WTC11 (cell line): ENCODE measurements around the gene MAP2K1. TPM values are rescaled to one million over a fixed set of nuclear protein-coding genes. Genes with fewer than 3 reads are reported as not detected.

Source experiments
- ATAC-seq: fragments of 200-7000 bp; cut with Tn5 transposase; 2 replicates; pipeline ENCODE4 v1.10.0; 2021; ENCODE audit warnings: mild to moderate bottlenecking, moderate library complexity
- CTCF ChIA-PET: fragments of 300-600 bp; sonication (Branson Sonifier 250); formaldehyde crosslinking; loops from one replicate; lab custom pipeline; 2021; ENCODE audit warnings: antibody characterized with exemption; lab: Charles Lee
- POLR2A ChIA-PET: fragments of 350-600 bp; sonication (Branson Sonifier 250); formaldehyde crosslinking; loops from one replicate; lab custom pipeline; 2021; ENCODE audit warnings: antibody characterized with exemption; lab: Charles Lee
- DNase-seq: peaks from one replicate; pipeline ENCODE4 v3.0.0; 2021; ENCODE audit warnings: low spot score
- H3K27ac Mint-ChIP-seq: 2 replicates; pipeline ENCODE4 v1.8.0; 2021; ENCODE audit warnings: mixed read lengths
- H3K27me3 Mint-ChIP-seq: 2 replicates; pipeline ENCODE4 v1.8.0; 2021; ENCODE audit warnings: low read depth, mild to moderate bottlenecking, moderate library complexity, mixed read lengths
- H3K36me3 Mint-ChIP-seq: 2 replicates; pipeline ENCODE4 v1.8.0; 2021; ENCODE audit warnings: mixed read lengths
- H3K4me1 Mint-ChIP-seq: 2 replicates; pipeline ENCODE4 v1.8.0; 2022; ENCODE audit warnings: mixed read lengths
- H3K4me3 Mint-ChIP-seq: 2 replicates; pipeline ENCODE4 v1.8.0; 2021; ENCODE audit warnings: mild to moderate bottlenecking, moderate library complexity, mixed read lengths
- H3K9me3 Mint-ChIP-seq: 2 replicates; pipeline ENCODE4 v1.8.0; 2021; ENCODE audit warnings: mixed read lengths
- CREM ChIP-seq: sonication (generic); formaldehyde crosslinking; IDR thresholded peaks from 2 replicates; pipeline ENCODE4 v1.8.1; 2022; ENCODE audit warnings: mild to moderate bottlenecking, missing genetic modification reagents, moderate library complexity
- EMX1 ChIP-seq: fragments of 250-450 bp; sonication (Bioruptor Pico); IDR thresholded peaks from 2 replicates; pipeline ENCODE4 v1.8.0; 2021; ENCODE audit warnings: mild to moderate bottlenecking
- FOXJ3 ChIP-seq: sonication (generic); formaldehyde crosslinking; IDR thresholded peaks from 2 replicates; pipeline ENCODE4 v1.9.0; 2021; ENCODE audit warnings: missing genetic modification reagents, mild to moderate bottlenecking, borderline replicate concordance
- GRHL2 ChIP-seq: fragments of 250-450 bp; sonication (Bioruptor Pico); IDR thresholded peaks from 2 replicates; pipeline ENCODE4 v1.8.0; 2022; ENCODE audit warnings: mild to moderate bottlenecking, moderate library complexity; ENCODE audit not compliant: insufficient replicate concordance, severe bottlenecking
- HMGA2 ChIP-seq: fragments of 250-450 bp; sonication (Bioruptor Pico); IDR thresholded peaks from 2 replicates; pipeline ENCODE4 v1.4.0; 2021; ENCODE audit warnings: mild to moderate bottlenecking, moderate library complexity
- IRF2 ChIP-seq: sonication (generic); formaldehyde crosslinking; IDR thresholded peaks from 2 replicates; pipeline ENCODE4 v1.8.0; 2022; ENCODE audit warnings: low read depth, missing genetic modification reagents, borderline replicate concordance
- KAT7 ChIP-seq: sonication (generic); formaldehyde crosslinking; IDR thresholded peaks from 2 replicates; pipeline ENCODE4 v1.8.1; 2023; ENCODE audit warnings: missing genetic modification reagents, mild to moderate bottlenecking, borderline replicate concordance
- NFE2L1 ChIP-seq: sonication (generic); formaldehyde crosslinking; IDR thresholded peaks from 2 replicates; pipeline ENCODE4 v1.8.1; 2023; ENCODE audit warnings: missing genetic modification reagents
- NR3C1 ChIP-seq: sonication (generic); formaldehyde crosslinking; conservative IDR thresholded peaks from 2 replicates; pipeline ENCODE4 v1.8.1; 2023; ENCODE audit warnings: low read depth, mild to moderate bottlenecking, missing genetic modification reagents
- TEAD1 ChIP-seq: sonication (generic); formaldehyde crosslinking; IDR thresholded peaks from 2 replicates; pipeline ENCODE4 v1.8.0; 2022; ENCODE audit warnings: mild to moderate bottlenecking, missing genetic modification reagents
- ZNF138 ChIP-seq: sonication (generic); formaldehyde crosslinking; conservative IDR thresholded peaks from 2 replicates; pipeline ENCODE4 v1.8.1; 2022; ENCODE audit warnings: mild to moderate bottlenecking, moderate library complexity, missing genetic modification reagents
- ZNF219 ChIP-seq: sonication (generic); formaldehyde crosslinking; IDR thresholded peaks from 2 replicates; pipeline ENCODE4 v1.8.0; 2023; ENCODE audit warnings: missing genetic modification reagents, mild to moderate bottlenecking, borderline replicate concordance
- total RNA-seq: library from RNA; stranded (reverse); gene quantifications from 3 replicates; pipeline ENCODE4 v1.2.3, GENCODE V29; 2021
- TF ChIP-seq, protein P1 (sequence below): sonication (generic); formaldehyde crosslinking; IDR thresholded peaks from 2 replicates; pipeline ENCODE4 v1.8.0; 2022; ENCODE audit warnings: mild to moderate bottlenecking, missing genetic modification reagents
- TF ChIP-seq, protein P2 (sequence below): sonication (generic); formaldehyde crosslinking; IDR thresholded peaks from 2 replicates; pipeline ENCODE4 v1.8.0; 2022; ENCODE audit warnings: mild to moderate bottlenecking, missing genetic modification reagents
- TF ChIP-seq, protein P3 (sequence below): fragments of 250-450 bp; sonication (Bioruptor Pico); IDR thresholded peaks from 2 replicates; pipeline ENCODE4 v1.9.0; 2021; ENCODE audit warnings: mild to moderate bottlenecking
- TF ChIP-seq, protein P4 (sequence below): sonication (generic); formaldehyde crosslinking; IDR thresholded peaks from 2 replicates; pipeline ENCODE4 v1.8.1; 2022; ENCODE audit warnings: low read depth, missing genetic modification reagents, borderline replicate concordance
- TF ChIP-seq, protein P5 (sequence below): sonication (generic); formaldehyde crosslinking; IDR thresholded peaks from 2 replicates; pipeline ENCODE4 v1.8.1; 2023; ENCODE audit warnings: mild to moderate bottlenecking, missing genetic modification reagents, borderline replicate concordance

The MAP2K1 gene
- total RNA-seq, 1 experiment from 2014 or later, result 93.0 TPM

DNA sequence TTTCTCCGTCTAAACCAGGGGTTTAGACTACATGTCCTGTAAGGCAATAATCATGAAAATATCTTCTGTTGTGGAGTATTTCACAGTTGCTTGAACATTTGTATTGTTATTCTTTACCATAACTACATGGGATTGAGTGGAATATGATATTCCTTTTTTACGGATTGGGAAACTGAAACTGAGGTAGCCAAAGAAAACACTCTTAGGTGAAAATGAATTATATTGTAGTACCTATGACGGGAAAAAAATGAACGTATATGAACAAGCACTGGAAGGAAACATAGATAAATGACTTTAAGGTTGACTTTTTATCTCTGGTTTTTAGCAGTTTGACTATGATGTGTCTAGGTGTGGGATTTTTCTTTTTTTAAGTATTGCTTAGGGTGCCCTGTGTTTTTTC lies 35.6 kb downstream of the MAP2K1 start (continued):
- TF ChIP-seq, protein P1, sequence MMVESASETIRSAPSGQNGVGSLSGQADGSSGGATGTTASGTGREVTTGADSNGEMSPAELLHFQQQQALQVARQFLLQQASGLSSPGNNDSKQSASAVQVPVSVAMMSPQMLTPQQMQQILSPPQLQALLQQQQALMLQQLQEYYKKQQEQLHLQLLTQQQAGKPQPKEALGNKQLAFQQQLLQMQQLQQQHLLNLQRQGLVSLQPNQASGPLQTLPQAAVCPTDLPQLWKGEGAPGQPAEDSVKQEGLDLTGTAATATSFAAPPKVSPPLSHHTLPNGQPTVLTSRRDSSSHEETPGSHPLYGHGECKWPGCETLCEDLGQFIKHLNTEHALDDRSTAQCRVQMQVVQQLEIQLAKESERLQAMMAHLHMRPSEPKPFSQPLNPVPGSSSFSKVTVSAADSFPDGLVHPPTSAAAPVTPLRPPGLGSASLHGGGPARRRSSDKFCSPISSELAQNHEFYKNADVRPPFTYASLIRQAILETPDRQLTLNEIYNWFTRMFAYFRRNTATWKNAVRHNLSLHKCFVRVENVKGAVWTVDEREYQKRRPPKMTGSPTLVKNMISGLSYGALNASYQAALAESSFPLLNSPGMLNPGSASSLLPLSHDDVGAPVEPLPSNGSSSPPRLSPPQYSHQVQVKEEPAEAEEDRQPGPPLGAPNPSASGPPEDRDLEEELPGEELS, result no peak

DNA sequence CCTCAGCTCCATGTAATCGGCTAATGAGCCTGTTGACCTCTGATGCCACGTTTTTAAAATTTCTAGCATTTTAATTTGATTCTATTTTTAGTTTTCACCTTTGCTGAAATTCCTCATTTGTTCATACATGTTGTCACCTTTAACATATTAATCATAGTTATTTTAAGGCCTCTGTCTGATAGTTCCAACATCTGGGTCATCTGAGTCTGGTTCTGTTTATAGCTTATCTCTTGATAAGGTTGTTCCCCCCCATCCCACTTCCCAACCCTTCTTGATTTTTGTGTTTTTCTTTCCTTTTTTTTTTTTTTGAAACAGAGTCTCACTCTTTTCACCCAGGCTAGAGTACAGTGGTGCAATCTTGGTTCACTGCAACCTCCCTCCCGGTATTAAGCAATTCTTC lies 36.4 kb downstream of the MAP2K1 start:
- Mint-ChIP-seq H3K4me1 (peaks cover 31% of the 10 kb centered on the region), H3K9me3 (no peaks in the 10 kb centered on the region), H3K36me3 (peaks cover 3% of the 10 kb centered on the region; the same call in 1 of the 2 replicates), H3K27me3 (no peaks in the 10 kb centered on the region), H3K27ac (no peak overlapping the region), H3K4me3 (no peak overlapping the region)
- DNase-seq (no peak), ATAC-seq (no peak)
- TF ChIP-seq, protein P2, sequence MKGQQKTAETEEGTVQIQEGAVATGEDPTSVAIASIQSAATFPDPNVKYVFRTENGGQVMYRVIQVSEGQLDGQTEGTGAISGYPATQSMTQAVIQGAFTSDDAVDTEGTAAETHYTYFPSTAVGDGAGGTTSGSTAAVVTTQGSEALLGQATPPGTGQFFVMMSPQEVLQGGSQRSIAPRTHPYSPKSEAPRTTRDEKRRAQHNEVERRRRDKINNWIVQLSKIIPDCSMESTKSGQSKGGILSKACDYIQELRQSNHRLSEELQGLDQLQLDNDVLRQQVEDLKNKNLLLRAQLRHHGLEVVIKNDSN, result no peak
- TF ChIP-seq ZNF138 (CRISPR knock-in tag), result no peak
- TF ChIP-seq NFE2L1 (CRISPR knock-in tag), result no peak
- TF ChIP-seq GRHL2 (CRISPR knock-in tag), result no peak
- TF ChIP-seq, protein P3, sequence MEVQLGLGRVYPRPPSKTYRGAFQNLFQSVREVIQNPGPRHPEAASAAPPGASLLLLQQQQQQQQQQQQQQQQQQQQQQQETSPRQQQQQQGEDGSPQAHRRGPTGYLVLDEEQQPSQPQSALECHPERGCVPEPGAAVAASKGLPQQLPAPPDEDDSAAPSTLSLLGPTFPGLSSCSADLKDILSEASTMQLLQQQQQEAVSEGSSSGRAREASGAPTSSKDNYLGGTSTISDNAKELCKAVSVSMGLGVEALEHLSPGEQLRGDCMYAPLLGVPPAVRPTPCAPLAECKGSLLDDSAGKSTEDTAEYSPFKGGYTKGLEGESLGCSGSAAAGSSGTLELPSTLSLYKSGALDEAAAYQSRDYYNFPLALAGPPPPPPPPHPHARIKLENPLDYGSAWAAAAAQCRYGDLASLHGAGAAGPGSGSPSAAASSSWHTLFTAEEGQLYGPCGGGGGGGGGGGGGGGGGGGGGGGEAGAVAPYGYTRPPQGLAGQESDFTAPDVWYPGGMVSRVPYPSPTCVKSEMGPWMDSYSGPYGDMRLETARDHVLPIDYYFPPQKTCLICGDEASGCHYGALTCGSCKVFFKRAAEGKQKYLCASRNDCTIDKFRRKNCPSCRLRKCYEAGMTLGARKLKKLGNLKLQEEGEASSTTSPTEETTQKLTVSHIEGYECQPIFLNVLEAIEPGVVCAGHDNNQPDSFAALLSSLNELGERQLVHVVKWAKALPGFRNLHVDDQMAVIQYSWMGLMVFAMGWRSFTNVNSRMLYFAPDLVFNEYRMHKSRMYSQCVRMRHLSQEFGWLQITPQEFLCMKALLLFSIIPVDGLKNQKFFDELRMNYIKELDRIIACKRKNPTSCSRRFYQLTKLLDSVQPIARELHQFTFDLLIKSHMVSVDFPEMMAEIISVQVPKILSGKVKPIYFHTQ (CRISPR knock-in tag), result no peak
- TF ChIP-seq, protein P4, sequence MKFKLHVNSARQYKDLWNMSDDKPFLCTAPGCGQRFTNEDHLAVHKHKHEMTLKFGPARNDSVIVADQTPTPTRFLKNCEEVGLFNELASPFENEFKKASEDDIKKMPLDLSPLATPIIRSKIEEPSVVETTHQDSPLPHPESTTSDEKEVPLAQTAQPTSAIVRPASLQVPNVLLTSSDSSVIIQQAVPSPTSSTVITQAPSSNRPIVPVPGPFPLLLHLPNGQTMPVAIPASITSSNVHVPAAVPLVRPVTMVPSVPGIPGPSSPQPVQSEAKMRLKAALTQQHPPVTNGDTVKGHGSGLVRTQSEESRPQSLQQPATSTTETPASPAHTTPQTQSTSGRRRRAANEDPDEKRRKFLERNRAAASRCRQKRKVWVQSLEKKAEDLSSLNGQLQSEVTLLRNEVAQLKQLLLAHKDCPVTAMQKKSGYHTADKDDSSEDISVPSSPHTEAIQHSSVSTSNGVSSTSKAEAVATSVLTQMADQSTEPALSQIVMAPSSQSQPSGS, result no peak
- TF ChIP-seq, protein P5, sequence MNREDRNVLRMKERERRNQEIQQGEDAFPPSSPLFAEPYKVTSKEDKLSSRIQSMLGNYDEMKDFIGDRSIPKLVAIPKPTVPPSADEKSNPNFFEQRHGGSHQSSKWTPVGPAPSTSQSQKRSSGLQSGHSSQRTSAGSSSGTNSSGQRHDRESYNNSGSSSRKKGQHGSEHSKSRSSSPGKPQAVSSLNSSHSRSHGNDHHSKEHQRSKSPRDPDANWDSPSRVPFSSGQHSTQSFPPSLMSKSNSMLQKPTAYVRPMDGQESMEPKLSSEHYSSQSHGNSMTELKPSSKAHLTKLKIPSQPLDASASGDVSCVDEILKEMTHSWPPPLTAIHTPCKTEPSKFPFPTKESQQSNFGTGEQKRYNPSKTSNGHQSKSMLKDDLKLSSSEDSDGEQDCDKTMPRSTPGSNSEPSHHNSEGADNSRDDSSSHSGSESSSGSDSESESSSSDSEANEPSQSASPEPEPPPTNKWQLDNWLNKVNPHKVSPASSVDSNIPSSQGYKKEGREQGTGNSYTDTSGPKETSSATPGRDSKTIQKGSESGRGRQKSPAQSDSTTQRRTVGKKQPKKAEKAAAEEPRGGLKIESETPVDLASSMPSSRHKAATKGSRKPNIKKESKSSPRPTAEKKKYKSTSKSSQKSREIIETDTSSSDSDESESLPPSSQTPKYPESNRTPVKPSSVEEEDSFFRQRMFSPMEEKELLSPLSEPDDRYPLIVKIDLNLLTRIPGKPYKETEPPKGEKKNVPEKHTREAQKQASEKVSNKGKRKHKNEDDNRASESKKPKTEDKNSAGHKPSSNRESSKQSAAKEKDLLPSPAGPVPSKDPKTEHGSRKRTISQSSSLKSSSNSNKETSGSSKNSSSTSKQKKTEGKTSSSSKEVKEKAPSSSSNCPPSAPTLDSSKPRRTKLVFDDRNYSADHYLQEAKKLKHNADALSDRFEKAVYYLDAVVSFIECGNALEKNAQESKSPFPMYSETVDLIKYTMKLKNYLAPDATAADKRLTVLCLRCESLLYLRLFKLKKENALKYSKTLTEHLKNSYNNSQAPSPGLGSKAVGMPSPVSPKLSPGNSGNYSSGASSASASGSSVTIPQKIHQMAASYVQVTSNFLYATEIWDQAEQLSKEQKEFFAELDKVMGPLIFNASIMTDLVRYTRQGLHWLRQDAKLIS (CRISPR knock-in tag), result no peak
- no peak for TF ChIP-seq NR3C1 (CRISPR knock-in tag)
- TF ChIP-seq EMX1 (CRISPR knock-in tag), result no peak
- no peak for TF ChIP-seq CREM
- no peak for TF ChIP-seq ZNF219 (CRISPR knock-in tag)
- TF ChIP-seq TEAD1 (CRISPR knock-in tag), result no peak
- no peak for TF ChIP-seq IRF2 (CRISPR knock-in tag)
- TF ChIP-seq FOXJ3 (CRISPR knock-in tag), result no peak
- TF ChIP-seq HMGA2 (CRISPR knock-in tag), result no peak
- TF ChIP-seq KAT7 (CRISPR knock-in tag), result no peak
- POLR2A ChIA-PET, result interaction anchor here (0.6 kb wide), 1 partner anchor 441 kb away, joined by 4 read pairs; no protein-coding TSS in a partner anchor
- CTCF ChIA-PET, result no interaction called here
